OCI-LY1 (cell line): ENCODE measurements around the gene MYADM.

ENCODE experiments used
- H2AFZ ChIP-seq: fragments of 200-600 bp; sonication (generic), shearing (Covaris generic); 2 replicates; pipeline ENCODE4 v1.6.0; 2014; ENCODE audit warnings: antibody characterized with exemption, mild to moderate bottlenecking, low read length
- H3F3A ChIP-seq: fragments of 200-600 bp; sonication (generic), shearing (Covaris generic); 2 replicates; pipeline ENCODE4 v1.6.0; 2014; ENCODE audit warnings: mild to moderate bottlenecking, antibody characterized with exemption, low read length, moderate library complexity; ENCODE audit not compliant: insufficient read depth
- H3K27ac ChIP-seq: fragments of 200-600 bp; sonication (generic); 2 replicates; pipeline ENCODE4 v1.5.1; 2014; ENCODE audit warnings: low read length, mixed run types, mild to moderate bottlenecking, low read depth; ENCODE audit not compliant: poor library complexity, severe bottlenecking
- H3K27me3 ChIP-seq: fragments of 200-600 bp; sonication (generic); 2 replicates; pipeline ENCODE4 v1.6.0; 2014; ENCODE audit warnings: antibody characterized with exemption, mild to moderate bottlenecking, low read length, moderate library complexity; ENCODE audit not compliant: insufficient read depth
- H3K36me3 ChIP-seq: fragments of 200-600 bp; sonication (generic); 2 replicates; pipeline ENCODE4 v1.6.1; 2014; ENCODE audit warnings: mild to moderate bottlenecking, antibody characterized with exemption, low read length, moderate library complexity, mixed read lengths; ENCODE audit not compliant: insufficient read depth
- H3K4me1 ChIP-seq: fragments of 200-600 bp; sonication (generic); 2 replicates; pipeline ENCODE4 v1.5.1; 2014; ENCODE audit warnings: mild to moderate bottlenecking, low read length, moderate library complexity; ENCODE audit not compliant: insufficient read depth, severe bottlenecking
- H3K4me2 ChIP-seq: fragments of 200-600 bp; sonication (generic), shearing (Covaris generic); 2 replicates; pipeline ENCODE4 v1.6.1; 2014; ENCODE audit warnings: low read length
- H3K4me3 ChIP-seq: fragments of 200-600 bp; sonication (generic); 2 replicates; pipeline ENCODE4 v1.5.1; 2014; ENCODE audit warnings: low read length, low read depth, mild to moderate bottlenecking, mixed read lengths; ENCODE audit not compliant: poor library complexity, severe bottlenecking
- H3K79me2 ChIP-seq: fragments of 200-600 bp; shearing (Covaris generic); 2 replicates; pipeline ENCODE4 v1.6.1; 2016; ENCODE audit warnings: mixed run types, low read length, mixed read lengths; ENCODE audit not compliant: insufficient read depth
- H3K9ac ChIP-seq: fragments of 200-600 bp; sonication (generic), shearing (Covaris generic); 2 replicates; pipeline ENCODE4 v1.6.1; 2014; ENCODE audit warnings: mild to moderate bottlenecking, low read length, mixed read lengths
- H3K9me2 ChIP-seq: fragments of 200-600 bp; sonication (generic), shearing (Covaris generic); 2 replicates; pipeline ENCODE4 v1.6.1; 2014; ENCODE audit warnings: low read depth, mild to moderate bottlenecking, low read length, mixed read lengths
- H3K9me3 ChIP-seq: fragments of 200-600 bp; shearing (Covaris generic); 2 replicates; pipeline ENCODE4 v1.6.1; 2014; ENCODE audit warnings: low read length, mixed read lengths
- H4K20me1 ChIP-seq: fragments of 200-600 bp; sonication (generic), shearing (Covaris generic); 2 replicates; pipeline ENCODE4 v1.6.0; 2016; ENCODE audit warnings: mild to moderate bottlenecking, low read length; ENCODE audit not compliant: insufficient read depth
- CTCF ChIP-seq: fragments of 200-600 bp; sonication (generic), shearing (Covaris generic); IDR thresholded peaks from 2 replicates; pipeline ENCODE4 v1.5.1; 2017; ENCODE audit warnings: mild to moderate bottlenecking, antibody characterized with exemption, low read length, moderate library complexity, mixed read lengths
- EZH2 ChIP-seq: fragments of 200-600 bp; sonication (generic), shearing (Covaris generic); IDR thresholded peaks from 2 replicates; pipeline ENCODE4 v1.8.0; 2017; ENCODE audit warnings: borderline replicate concordance, mixed run types, mild to moderate bottlenecking, antibody characterized with exemption, low read length, moderate library complexity, mixed read lengths

MYADM gene

GRCh38 chr19:53909471-53910169 lies 41.9 kb downstream of the MYADM start:
- Histone ChIP-seq H3K9ac (no peak overlapping the region), H2AFZ (no peak overlapping the region), H4K20me1 (no peaks in the 10 kb centered on the region), H3K79me2 (no peaks in the 10 kb centered on the region), H3K27ac (no peak overlapping the region), H3K9me2 (no peaks in the 10 kb centered on the region), H3K4me3 (no peak overlapping the region), H3F3A (no peaks in the 10 kb centered on the region), H3K4me2 (no peak overlapping the region), H3K4me1 (no peaks in the 10 kb centered on the region), H3K9me3 (no peaks in the 10 kb centered on the region), H3K36me3 (no peaks in the 10 kb centered on the region), H3K27me3 (no peaks in the 10 kb centered on the region)
- TF ChIP-seq CTCF (no peak), EZH2 (no peak)

- Histone ChIP-seq H3K9me2 (no peaks in the 10 kb centered on the region), H3K4me2 (no peak overlapping the region), H3K27ac (no peak overlapping the region), H3F3A (no peaks in the 10 kb centered on the region), H3K9me3 (no peaks in the 10 kb centered on the region), H2AFZ (no peak overlapping the region), H3K79me2 (no peaks in the 10 kb centered on the region), H3K9ac (no peak overlapping the region), H3K4me1 (no peaks in the 10 kb centered on the region), H3K4me3 (no peak overlapping the region), H3K36me3 (no peaks in the 10 kb centered on the region), H3K27me3 (no peaks in the 10 kb centered on the region), H4K20me1 (no peaks in the 10 kb centered on the region)
- TF ChIP-seq CTCF (no peak), EZH2 (no peak)
These were observed 42.5 kb downstream of the MYADM start for GRCh38 chr19:53910170-53910518.

- Histone ChIP-seq H3K4me3 (no peak overlapping the region), H3K27me3 (no peaks in the 10 kb centered on the region), H3F3A (no peaks in the 10 kb centered on the region), H3K79me2 (no peaks in the 10 kb centered on the region), H3K4me1 (no peaks in the 10 kb centered on the region), H3K27ac (no peak overlapping the region), H4K20me1 (no peaks in the 10 kb centered on the region), H3K9me3 (no peaks in the 10 kb centered on the region), H2AFZ (no peak overlapping the region), H3K4me2 (no peak overlapping the region), H3K9ac (no peak overlapping the region), H3K36me3 (no peaks in the 10 kb centered on the region), H3K9me2 (no peaks in the 10 kb centered on the region)
- TF ChIP-seq CTCF: peak; percentile 44
- no peak for TF ChIP-seq EZH2
These were observed 45.0 kb downstream of the MYADM start for GRCh38 chr19:53912653-53913052.
